HG03457 (cell line): ENCODE measurements around the gene EPS8.

Experiments used
- ATAC-seq: cut with Tn5 transposase; IDR thresholded peaks from one replicate; pipeline ENCODE4 v1.9.1; 2021; ENCODE audit warnings: moderate number of reproducible peaks; ENCODE audit not compliant: unreplicated experiment

EPS8 gene

GRCh38 chr12:15721316-15722115, 67.7 kb downstream of the EPS8 start:
- no peak for ATAC-seq

- ATAC-seq, result no peak
Observed at GRCh38 chr12:15720295-15720694, 68.9 kb downstream of the EPS8 start.

DNA sequence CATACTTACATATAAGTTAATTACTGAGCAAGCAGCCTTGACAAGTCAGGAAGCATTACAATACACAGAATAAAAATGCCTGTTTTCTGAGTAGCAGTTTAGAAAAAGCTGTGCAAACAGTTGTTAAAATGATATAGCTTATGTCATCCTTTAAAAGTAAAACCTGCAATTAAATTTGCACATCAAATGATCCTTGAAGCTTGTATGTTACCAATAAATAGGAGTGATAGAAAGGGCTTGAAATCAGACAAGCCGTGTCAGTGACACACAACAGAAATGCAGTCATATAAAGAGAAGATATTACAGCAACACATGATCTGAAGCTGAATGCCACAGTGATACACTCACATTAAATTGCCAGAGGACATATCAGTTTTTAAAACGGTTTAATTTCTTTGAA, 70.0 kb downstream of the EPS8 start:
- ATAC-seq, result no peak

GRCh38 chr12:15717940-15718567, 71.1 kb downstream of the EPS8 start:
- no peak for ATAC-seq

- ATAC-seq, result no peak
Observed at GRCh38 chr12:15716581-15716980, 72.6 kb downstream of the EPS8 start.

- no peak for ATAC-seq
Observed at GRCh38 chr12:15714256-15714655, 74.9 kb downstream of the EPS8 start.

GRCh38 chr12:15712823-15713660, 76.1 kb downstream of the EPS8 start:
- no peak for ATAC-seq

- no peak for ATAC-seq
Observed at GRCh38 chr12:15712160-15712559, 77.0 kb downstream of the EPS8 start.

DNA sequence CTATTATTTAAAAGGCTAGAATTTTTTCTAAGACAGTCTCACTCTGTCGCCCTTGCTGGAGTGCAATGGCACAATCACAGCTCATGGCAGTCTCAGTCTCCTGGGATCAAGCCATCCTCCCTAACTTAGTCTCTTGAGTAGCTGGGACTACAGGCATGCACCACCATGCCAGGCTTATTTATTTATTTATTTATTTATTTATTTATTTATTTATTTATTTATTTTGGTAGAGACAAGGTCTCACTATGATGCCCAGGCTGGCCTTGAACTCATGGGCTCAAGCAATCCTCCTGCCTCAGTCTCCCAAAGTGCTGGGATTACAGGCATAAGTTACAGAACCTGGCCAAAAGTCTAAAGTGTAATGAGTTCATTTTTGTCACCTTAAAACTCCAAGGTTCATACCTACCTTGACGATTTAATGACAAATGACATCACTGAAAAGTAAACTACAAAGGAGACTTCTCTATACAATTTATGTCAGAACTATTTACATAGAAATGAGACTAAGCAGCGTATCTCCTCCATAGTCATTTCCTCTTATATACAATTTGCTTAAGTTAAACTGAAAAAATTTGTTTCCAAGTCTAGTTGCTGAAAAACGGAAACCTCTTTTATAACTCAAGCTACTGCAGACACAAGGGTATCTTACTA, 78.2 kb downstream of the EPS8 start:
- no peak for ATAC-seq

DNA sequence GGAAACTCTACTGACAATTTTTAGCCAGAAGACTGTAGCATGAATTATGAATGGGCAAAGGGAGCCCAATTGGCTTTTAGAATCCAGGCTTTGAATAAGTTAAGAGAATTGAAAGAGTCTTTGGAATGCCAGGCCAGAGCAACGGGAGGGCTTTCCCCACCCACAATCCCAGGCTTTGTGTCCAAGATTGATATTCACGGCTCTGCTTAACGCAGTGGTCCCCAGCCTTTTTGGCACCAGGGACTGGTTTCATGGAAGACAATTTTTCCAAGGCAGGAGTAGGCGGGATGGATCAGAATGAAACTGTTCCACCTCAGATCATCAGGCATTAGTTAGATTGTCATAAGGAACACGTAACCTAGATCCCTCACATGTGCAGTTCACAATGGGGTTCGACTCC, 79.6 kb downstream of the EPS8 start:
- no peak for ATAC-seq

DNA sequence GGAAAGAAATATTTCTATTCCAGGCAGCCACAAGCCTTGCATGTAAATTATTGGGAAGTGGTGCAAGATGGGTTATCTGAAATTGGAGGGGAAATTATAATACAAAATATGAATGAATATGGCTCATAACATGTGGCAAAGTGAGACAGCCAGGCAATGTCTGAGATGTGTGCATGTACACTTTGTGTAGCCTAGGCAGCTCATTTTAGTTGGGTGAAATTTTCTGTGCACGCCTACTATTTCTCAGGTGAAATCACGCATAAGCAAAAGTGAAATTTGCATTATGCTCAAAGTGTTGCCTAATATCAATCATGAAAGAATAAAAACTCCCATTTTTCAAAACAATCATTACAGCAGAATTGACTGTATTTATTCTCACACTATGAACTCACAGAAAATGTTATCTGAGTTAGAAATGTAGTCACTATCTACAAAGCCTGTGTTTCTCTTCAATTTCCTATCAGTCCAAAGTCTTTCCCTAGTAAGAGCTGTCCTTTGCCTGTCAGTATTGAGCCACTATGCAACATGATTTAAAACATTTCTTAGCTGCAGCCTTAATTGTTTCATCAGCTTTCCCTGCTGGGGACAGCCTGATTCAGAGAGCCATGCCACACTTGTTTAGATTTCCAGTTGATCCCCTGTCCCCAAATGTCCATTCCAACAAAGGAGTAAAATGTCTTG, 80.7 kb downstream of the EPS8 start:
- no peak for ATAC-seq

DNA sequence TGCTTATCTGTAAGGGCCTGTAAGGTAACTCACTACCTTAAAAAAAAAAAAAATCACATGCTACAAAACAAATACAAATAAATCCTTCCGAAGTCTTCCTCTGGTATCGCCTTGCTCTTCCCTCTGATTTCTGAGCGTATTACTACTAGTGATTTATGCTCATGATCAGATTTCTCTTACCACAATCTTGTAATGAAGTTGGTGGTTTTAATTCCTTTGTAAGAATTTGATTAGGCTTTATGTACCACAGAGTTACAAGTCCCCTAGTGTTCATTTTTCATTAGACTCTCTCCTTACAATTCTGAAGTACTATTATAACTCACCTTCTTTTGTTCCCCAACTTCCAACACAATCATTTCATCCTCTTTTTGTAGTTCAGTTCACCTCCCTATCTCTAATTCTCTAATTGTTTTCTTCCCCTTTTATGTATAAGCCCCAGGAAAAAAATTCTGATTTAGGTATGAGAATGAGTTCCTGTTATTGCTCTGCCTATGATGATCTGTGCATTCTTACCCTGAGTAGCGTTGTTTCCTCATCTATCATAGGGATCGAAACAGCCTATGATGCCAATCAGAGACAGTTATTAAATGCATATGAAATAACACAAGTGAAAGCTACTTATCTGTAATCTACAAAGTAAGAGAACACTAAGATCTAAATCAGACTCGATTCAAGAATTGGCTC, 81.5 kb downstream of the EPS8 start:
- ATAC-seq, result no peak

DNA sequence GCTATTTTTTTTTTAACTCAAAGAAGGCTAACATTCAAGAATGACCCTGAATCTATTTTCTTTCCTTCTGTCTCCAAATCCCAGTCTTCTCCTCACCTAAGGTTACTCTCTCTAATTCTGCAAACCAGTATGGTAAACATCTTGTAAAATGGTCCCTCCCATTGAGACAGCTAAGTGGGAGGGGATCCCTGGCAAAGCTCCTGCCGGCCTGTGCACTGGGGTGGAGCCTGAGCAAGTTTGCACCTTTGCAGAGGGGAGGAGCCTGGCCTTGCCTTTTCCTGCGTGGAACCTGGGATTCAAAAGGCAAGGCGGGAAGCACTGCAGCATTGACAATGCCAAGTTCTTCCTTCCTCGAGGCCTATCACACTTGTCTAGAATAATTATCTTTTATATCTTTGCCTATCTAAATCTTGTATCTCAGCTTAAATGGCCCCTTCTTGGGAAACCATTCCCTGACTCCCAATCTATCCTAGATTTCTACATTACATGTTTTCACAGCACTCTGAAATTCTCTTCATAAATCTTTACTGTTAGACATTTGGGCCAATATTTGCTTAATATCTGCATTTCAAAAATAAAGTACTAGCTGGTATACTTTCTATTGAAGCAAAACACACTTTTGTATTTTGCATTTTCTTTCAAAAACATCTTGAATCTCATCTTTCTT, 83.0 kb downstream of the EPS8 start:
- no peak for ATAC-seq

DNA sequence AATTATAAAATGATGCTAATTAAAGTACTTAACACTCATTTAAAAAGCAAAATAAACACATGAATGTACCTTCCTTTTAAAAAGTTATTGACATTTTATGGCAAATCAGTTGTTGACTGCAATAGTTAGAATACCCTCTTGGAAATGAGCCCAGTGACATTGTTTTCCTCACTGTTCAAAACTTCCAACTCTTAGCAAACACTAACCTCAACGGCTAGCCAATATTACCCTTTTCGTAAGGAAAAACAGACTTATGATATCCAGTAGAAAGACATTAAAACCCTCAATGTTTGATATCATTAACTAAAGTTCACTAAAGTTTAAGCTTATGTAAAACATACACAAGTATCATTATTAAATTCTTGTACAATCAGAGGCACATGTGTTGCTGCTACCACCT, 83.6 kb downstream of the EPS8 start:
- ATAC-seq, result no peak

GRCh38 chr12:15702276-15702675, 86.9 kb downstream of the EPS8 start:
- no peak for ATAC-seq

- no peak for ATAC-seq
Observed at GRCh38 chr12:15701631-15702156, 87.5 kb downstream of the EPS8 start.

GRCh38 chr12:15701206-15701605, 88.0 kb downstream of the EPS8 start:
- no peak for ATAC-seq

- ATAC-seq, result no peak
Observed at GRCh38 chr12:15700595-15700994, 88.6 kb downstream of the EPS8 start.

GRCh38 chr12:15699886-15700285, 89.3 kb downstream of the EPS8 start:
- no peak for ATAC-seq
